GM18507 (cell line): Measurements from ENCODE around the gene ARAF.

Experiments
- DNase-seq: peaks from one replicate; pipeline ENCODE4 v3.0.0; 2011; ENCODE audit warnings: low read depth; ENCODE audit not compliant: insufficient read length; ENCODE audit errors: extremely low spot score
- FAIRE-seq: peaks from 2 replicates; lab custom pipeline; 2011; peaks lifted over from hg19 to GRCh38; lab: Jason Lieb, UNC

The ARAF gene

GRCh38 chrX:47611926-47612325 lies 50.9 kb downstream of the ARAF start:
- no peak for FAIRE-seq
- no peak for DNase-seq

- FAIRE-seq: no peak
- DNase-seq: no peak
These were observed 51.4 kb downstream of the ARAF start for GRCh38 chrX:47612418-47612817.

GRCh38 chrX:47613082-47613481 lies 52.1 kb downstream of the ARAF start:
- DNase-seq (no peak), FAIRE-seq (no peak)

GRCh38 chrX:47614618-47615017 lies 53.6 kb downstream of the ARAF start:
- no peak for FAIRE-seq

GRCh38 chrX:47618923-47619485 lies 58.0 kb downstream of the ARAF start:
- FAIRE-seq: no peak
- DNase-seq: no peak

More at GRCh38 chrX:47614618-47615017, 53.6 kb downstream of the ARAF start:
- no peak for DNase-seq

- peak; percentile 65 for DNase-seq
- FAIRE-seq: peak; percentile 38
These were observed 58.7 kb downstream of the ARAF start, which contains the start of gene SYN1 for GRCh38 chrX:47619486-47620302. TSS of gene SYN1 (minus strand) at chrX:47619857. CDS start at chrX:47619728, 129 bp downstream.

GRCh38 chrX:47620303-47620685 lies 59.3 kb downstream of the ARAF start:
- FAIRE-seq: no peak
- no peak for DNase-seq
